ENCODE results near the gene ZCCHC14.
A peak's percentile ranks its signal among the peaks of the same experiment; 100 is the strongest.

Gene ZCCHC14

DNA sequence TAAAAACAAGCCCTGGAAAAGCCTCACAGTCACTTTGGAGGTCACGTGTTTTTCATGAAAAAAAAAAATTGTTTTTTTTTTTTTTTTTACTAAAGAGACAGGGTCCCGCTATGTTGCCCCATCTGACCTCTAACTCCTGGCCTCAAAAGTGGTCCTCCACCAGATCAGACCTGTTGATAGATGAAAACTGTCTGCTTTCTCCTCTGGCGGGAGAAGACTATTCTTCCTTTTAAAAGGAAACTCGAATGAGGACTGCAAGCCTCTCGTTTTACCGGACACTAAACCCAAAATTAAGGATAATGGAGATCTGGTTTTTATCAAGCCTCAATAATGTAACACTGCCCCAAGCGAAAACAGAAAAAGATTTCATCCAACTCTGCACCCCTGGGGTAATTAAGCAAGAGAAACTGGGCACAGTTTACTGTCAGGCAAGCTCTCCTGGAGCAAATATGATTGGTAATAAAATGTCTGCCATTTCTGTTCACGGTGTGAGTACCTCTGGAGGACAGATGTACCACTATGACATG is 25.8 kb downstream of the ZCCHC14 start:
- TF ChIP-seq, protein P1, sequence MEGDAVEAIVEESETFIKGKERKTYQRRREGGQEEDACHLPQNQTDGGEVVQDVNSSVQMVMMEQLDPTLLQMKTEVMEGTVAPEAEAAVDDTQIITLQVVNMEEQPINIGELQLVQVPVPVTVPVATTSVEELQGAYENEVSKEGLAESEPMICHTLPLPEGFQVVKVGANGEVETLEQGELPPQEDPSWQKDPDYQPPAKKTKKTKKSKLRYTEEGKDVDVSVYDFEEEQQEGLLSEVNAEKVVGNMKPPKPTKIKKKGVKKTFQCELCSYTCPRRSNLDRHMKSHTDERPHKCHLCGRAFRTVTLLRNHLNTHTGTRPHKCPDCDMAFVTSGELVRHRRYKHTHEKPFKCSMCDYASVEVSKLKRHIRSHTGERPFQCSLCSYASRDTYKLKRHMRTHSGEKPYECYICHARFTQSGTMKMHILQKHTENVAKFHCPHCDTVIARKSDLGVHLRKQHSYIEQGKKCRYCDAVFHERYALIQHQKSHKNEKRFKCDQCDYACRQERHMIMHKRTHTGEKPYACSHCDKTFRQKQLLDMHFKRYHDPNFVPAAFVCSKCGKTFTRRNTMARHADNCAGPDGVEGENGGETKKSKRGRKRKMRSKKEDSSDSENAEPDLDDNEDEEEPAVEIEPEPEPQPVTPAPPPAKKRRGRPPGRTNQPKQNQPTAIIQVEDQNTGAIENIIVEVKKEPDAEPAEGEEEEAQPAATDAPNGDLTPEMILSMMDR (IDR thresholded peaks at IDR 0.05; ENCODE audit: borderline replicate concordance, insufficient read depth, low read depth, low read length) = no peak
- no peak overlapping the region for H3K4me3 ChIP-seq (ENCODE audit: low read depth, low read length)

DNA sequence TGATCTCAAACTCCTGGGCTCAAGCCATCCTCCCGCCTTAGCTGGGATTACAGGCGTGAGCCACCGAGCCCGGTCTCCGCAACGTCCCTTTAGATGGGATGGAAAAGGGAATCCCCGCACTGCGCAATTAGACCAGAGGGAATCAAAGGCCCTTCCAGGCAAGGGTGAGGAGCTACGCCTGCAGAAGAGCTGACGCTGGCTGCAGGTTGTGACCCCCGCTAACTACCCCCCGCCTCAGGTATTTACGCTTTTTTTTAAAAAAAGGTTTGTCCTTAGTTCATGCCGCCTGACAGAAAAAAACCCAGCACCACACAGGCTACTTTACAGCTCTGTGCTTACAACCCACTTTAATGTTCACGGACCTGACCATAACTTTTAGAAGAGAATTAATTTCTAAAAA is 26.9 kb downstream of the ZCCHC14 start:
- TF ChIP-seq, protein P1 (IDR thresholded peaks at IDR 0.05; ENCODE audit: borderline replicate concordance, insufficient read depth, low read depth, low read length) = no peak
- H3K4me3 ChIP-seq (ENCODE audit: low read depth, low read length) = no peak overlapping the region

DNA sequence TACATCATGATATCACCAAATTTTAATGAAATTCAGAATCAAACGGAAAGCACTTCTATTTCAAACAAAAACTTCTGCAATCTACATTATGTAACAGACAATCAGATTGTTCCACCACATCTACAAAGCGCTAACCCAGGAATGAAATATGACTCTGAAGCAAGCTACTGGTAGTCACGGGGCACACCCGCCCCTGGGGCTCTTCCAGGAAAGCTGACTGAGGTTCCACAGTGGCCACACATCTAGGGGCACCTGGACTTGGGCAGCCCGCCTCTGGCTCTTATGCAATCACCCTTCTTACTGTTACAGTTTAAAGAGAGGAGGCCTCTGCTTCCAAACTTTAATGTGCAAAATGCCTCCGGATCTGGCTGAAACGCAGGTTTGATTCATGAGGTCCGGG is 27.5 kb downstream of the ZCCHC14 start:
- TF ChIP-seq, protein P1 (IDR thresholded peaks at IDR 0.05; ENCODE audit: borderline replicate concordance, insufficient read depth, low read depth, low read length) = no peak
- H3K4me3 ChIP-seq (ENCODE audit: low read depth, low read length) = no peak overlapping the region

DNA sequence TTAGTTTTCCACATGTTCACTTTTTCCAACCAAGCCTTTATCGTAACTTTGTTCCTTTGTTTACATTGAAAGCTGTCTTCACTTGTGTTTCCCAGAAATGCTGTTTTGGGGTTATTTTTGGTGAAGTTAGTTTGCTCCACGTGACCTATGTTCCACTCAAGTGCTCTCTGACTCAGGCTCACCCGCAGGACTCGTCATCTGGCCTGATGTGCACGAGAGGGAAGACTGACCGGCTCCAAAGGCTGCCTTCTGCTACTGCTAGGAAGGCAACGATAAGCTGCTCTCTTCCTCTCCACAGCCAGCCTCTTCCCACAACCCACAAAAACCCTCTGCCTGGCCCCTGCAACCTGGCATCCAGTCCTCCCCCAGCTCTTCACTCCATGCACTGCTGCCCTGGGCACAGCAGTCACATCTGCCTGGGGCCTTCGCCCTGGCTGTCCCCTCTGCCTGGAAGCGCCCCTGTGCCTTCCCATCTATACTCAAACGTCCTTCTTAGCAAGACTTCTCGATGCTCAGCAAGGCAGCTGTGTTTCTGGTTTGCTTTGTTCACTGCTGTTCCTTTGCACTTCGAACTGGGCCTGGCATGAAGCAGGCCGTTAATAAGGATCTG is 28.0 kb downstream of the ZCCHC14 start:
- TF ChIP-seq, protein P1 (IDR thresholded peaks at IDR 0.05; ENCODE audit: borderline replicate concordance, insufficient read depth, low read depth, low read length) = no peak
- no peak overlapping the region for H3K4me3 ChIP-seq (ENCODE audit: low read depth, low read length)

DNA sequence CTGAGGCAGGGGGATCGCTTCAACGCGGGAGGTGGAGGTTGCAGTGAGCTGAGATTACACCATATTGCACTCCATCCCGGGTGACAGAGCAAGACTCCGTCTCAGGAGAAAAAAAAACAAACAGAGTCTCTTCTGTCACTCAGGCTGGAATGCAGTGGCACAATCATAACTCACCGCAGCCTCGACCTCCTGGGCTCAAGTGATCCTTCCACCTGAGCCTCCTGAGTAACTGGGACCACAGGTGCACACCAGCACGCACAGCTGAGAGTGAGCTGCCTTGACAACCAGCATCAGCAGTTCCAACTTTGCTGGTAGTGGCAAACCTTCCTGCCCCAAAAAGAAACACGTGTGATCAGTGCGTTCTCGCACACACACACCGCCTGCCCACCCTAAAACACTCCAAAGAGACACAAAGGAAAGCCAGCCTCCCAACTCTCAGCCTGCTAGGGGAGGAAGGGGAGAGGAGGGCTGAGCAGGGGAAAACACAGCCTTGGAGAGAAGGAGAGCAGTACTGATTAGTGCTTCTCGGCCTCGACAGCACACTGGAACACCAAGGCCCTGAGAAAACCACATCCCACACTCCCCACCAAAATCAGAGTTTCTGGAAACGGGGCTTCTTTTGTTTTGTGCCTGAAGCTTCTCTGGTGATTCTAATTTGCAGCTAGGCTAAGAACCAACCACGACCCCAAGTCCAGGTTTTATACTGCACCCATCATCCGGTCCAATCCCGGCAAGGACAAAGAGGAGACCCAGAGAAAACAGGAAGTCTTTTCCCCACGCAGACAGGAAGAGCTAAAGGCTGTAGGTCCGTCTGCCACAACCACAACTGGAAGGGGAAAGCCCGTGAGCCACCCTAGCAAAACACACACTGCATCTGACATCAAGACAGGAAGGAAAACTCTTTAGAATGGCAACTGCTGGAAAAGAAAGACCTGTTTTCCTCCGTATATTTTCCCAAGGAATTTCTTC is 28.8 kb downstream of the ZCCHC14 start:
- H3K4me3 ChIP-seq (ENCODE audit: low read depth, low read length) = no peak overlapping the region
- TF ChIP-seq, protein P1 (IDR thresholded peaks at IDR 0.05; ENCODE audit: borderline replicate concordance, insufficient read depth, low read depth, low read length) = no peak

DNA sequence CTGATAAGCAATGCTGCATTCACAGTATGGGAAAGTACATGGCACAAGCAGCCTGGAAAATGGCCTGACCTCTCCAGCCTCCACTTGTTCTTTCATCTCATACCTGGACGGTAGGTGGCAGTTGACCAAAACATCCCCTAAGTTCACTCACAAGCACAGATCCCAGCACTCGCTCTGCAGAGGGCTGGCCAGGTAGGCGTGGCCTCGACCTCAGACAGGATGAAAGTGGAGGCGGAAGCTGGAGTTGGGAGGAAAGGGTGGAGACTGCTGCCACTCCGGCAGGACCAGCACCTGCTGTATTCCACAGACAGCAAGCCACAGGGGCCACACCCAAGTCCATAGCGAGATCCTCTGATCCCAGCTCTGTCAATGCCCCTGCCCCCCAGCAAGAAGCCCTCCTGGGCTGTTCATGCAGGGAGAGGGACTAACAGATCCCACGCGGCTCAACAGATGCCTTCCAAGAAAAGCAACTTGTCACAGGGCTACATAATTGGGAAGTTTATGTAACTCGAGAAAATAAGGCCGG is 31.3 kb downstream of the ZCCHC14 start:
- TF ChIP-seq, protein P1 (IDR thresholded peaks at IDR 0.05; ENCODE audit: borderline replicate concordance, insufficient read depth, low read depth, low read length) = peak; percentile 60

More for the DNA sequence above, 31.3 kb downstream of the ZCCHC14 start:
- no peak overlapping the region for H3K4me3 ChIP-seq (ENCODE audit: low read depth, low read length)
